Hepatocyte (in vitro differentiated cells): ENCODE data around the gene YARS1. TPM values are rescaled to one million over a fixed set of nuclear protein-coding genes. Genes with fewer than 3 reads are reported as not detected.

Experiments used
- DNase-seq: peaks from one replicate; pipeline ENCODE4 v3.0.0-alpha.2; 2016; ENCODE audit warnings: low spot score
- H2AFZ ChIP-seq: fragments of 200-600 bp; sonication (generic); 2 replicates; pipeline ENCODE4 v1.6.0; 2016; ENCODE audit warnings: antibody characterized with exemption, mild to moderate bottlenecking
- H3K27ac ChIP-seq: fragments of 200-600 bp; sonication (generic); 2 replicates; pipeline ENCODE4 v1.5.1; 2016; ENCODE audit warnings: mild to moderate bottlenecking
- H3K27me3 ChIP-seq: fragments of 200-600 bp; sonication (generic); 2 replicates; pipeline ENCODE4 v1.6.1; 2016
- H3K36me3 ChIP-seq: fragments of 200-600 bp; sonication (generic); replicated peaks from 2 replicates; pipeline ENCODE4 v1.5.1; 2016; ENCODE audit warnings: low read depth; ENCODE audit not compliant: insufficient read depth
- H3K4me1 ChIP-seq: fragments of 200-600 bp; sonication (generic); 2 replicates; pipeline ENCODE4 v1.5.1; 2016; ENCODE audit warnings: mild to moderate bottlenecking, moderate library complexity; ENCODE audit not compliant: insufficient read depth
- H3K4me2 ChIP-seq: fragments of 200-600 bp; sonication (generic); 2 replicates; pipeline ENCODE4 v1.6.0; 2016
- H3K4me3 ChIP-seq: fragments of 200-600 bp; sonication (generic); 2 replicates; pipeline ENCODE4 v1.5.1; 2016; ENCODE audit warnings: mild to moderate bottlenecking
- H3K79me2 ChIP-seq: fragments of 200-600 bp; sonication (generic); 2 replicates; pipeline ENCODE4 v1.6.0; 2017; ENCODE audit warnings: mild to moderate bottlenecking
- H3K9me2 ChIP-seq: fragments of 200-600 bp; sonication (generic); replicated peaks from 2 replicates; pipeline ENCODE4 v1.6.0; 2017; ENCODE audit warnings: mild to moderate bottlenecking; ENCODE audit not compliant: insufficient read depth
- H3K9me3 ChIP-seq: fragments of 200-600 bp; sonication (generic); 2 replicates; pipeline ENCODE4 v1.5.1; 2016; ENCODE audit warnings: low read depth, mild to moderate bottlenecking
- H4K20me1 ChIP-seq: fragments of 200-600 bp; sonication (generic); 2 replicates; pipeline ENCODE4 v1.6.0; 2016; ENCODE audit warnings: mild to moderate bottlenecking; ENCODE audit not compliant: insufficient read depth, poor library complexity, severe bottlenecking
- EZH2 ChIP-seq: fragments of 200-600 bp; sonication (generic); IDR thresholded peaks from 2 replicates; pipeline ENCODE4 v1.6.1; 2016; ENCODE audit warnings: antibody characterized with exemption, mild to moderate bottlenecking, borderline replicate concordance
- EZH2phosphoT487 ChIP-seq: fragments of 200-600 bp; sonication (generic); IDR thresholded peaks from one replicate; pipeline ENCODE4 v1.6.1; 2018; ENCODE audit warnings: antibody characterized with exemption, mild to moderate bottlenecking, low read depth, moderate library complexity; ENCODE audit not compliant: unreplicated experiment, severe bottlenecking
- WGBS: methylation state at CpG from one replicate; pipeline ENCODE4 v1.1.6; 2016; ENCODE audit warnings: low lambda C conversion rate; ENCODE audit errors: missing lambda C conversion rate; 5-methylcytosine and 5-hydroxymethylcytosine counted together
- polyA plus RNA-seq: library from polyadenylated mRNA; unstranded; fragments of >200 nt; fragmentation: Nextera tagmentation; extraction: Ambion mirVana; gene quantifications from 2 replicates; pipeline ENCODE4 v1.2.1, GENCODE V29; 2016
- total RNA-seq: library from RNA; depleted of rRNA; stranded (reverse); fragments of >200 nt; gene quantifications from 2 replicates; pipeline ENCODE4 v1.2.3, GENCODE V29; 2014
- TF ChIP-seq, protein P1 (sequence below): fragments of 200-600 bp; sonication (generic); IDR thresholded peaks from 2 replicates; pipeline ENCODE4 v1.5.1; 2016; ENCODE audit warnings: antibody characterized with exemption, mild to moderate bottlenecking; ENCODE audit not compliant: poor library complexity

YARS1 gene
- total and polyA plus RNA-seq, 2 experiments from 2014 or later: 104 to 140 TPM

DNA sequence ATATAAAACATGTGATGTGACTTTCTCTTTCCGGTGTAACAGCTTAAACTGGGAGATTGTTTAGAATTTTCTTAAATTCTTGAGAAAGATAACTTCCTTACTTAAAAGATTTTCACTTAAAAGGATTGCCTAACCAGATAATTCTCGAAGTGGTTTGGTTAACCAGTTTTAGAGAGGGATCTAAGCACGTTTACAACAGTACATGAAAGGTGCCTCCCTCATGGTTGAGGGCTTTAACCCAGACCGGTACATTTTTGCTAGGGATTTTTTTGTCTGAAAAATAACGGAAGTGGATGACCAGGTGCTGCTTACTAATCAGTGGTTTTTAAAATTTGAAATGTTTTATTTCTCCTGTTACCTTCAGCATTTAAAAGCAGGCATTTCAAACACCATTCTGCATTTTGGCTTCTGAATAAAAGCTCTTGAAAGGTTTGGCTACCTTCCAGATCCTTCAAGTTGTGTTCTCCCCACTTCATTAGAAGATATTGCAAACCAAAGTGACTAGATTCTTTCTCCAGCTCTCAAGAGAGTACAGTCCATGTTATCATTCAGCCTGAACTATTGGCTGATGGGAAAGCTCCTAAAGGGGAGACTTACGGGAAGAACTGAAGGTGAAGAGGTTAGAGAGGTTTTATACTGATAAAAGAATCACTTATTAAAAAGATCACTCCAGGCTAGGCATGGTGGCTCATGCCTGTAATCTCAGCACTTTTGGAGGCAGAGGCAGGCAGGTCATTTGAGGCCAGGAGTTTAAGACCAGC is 13.1 kb upstream of the YARS1 start:
- Histone ChIP-seq H3K79me2 (no peaks in the 10 kb centered on the region), H3K9me3 (no peaks in the 10 kb centered on the region), H2AFZ (no peak overlapping the region), H4K20me1 (no peaks in the 10 kb centered on the region), H3K9me2 (no peaks in the 10 kb centered on the region), H3K4me1 (no peaks in the 10 kb centered on the region), H3K27me3 (no peaks in the 10 kb centered on the region), H3K4me3 (no peak overlapping the region), H3K36me3 (no peaks in the 10 kb centered on the region), H3K27ac (no peak overlapping the region), H3K4me2 (no peak overlapping the region)
- 85% methylated on average over 6 of the region's 6 CpGs for WGBS
- TF ChIP-seq EZH2 (no peak), EZH2phosphoT487 (no peak)
- TF ChIP-seq, protein P1, sequence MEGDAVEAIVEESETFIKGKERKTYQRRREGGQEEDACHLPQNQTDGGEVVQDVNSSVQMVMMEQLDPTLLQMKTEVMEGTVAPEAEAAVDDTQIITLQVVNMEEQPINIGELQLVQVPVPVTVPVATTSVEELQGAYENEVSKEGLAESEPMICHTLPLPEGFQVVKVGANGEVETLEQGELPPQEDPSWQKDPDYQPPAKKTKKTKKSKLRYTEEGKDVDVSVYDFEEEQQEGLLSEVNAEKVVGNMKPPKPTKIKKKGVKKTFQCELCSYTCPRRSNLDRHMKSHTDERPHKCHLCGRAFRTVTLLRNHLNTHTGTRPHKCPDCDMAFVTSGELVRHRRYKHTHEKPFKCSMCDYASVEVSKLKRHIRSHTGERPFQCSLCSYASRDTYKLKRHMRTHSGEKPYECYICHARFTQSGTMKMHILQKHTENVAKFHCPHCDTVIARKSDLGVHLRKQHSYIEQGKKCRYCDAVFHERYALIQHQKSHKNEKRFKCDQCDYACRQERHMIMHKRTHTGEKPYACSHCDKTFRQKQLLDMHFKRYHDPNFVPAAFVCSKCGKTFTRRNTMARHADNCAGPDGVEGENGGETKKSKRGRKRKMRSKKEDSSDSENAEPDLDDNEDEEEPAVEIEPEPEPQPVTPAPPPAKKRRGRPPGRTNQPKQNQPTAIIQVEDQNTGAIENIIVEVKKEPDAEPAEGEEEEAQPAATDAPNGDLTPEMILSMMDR: no peak
- no peak for DNase-seq

DNA sequence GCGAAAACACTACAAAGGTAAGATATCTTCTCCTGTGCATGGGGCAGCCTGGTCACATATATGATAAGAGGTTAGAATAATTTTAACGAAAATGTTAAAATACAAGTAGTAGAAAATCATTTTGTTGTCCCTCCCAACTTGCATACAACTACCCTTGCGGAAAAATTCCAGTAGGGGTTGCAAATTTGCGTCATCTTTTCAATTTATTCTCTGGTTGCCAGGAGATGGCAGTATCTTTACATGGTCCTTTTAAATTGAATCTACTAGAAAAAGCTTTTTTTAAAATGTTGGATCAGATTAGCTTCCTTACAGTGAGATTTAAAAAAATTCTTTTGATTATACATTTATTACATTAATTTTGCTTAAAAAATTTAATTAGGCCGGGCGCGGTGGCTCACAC is 11.2 kb upstream of the YARS1 start:
- Histone ChIP-seq H3K27ac (no peak overlapping the region), H3K9me3 (no peaks in the 10 kb centered on the region), H3K27me3 (no peaks in the 10 kb centered on the region), H3K4me2 (no peak overlapping the region), H3K4me3 (no peak overlapping the region), H3K9me2 (no peaks in the 10 kb centered on the region), H3K4me1 (no peaks in the 10 kb centered on the region), H3K36me3 (no peaks in the 10 kb centered on the region), H2AFZ (no peak overlapping the region), H4K20me1 (no peaks in the 10 kb centered on the region), H3K79me2 (peaks cover 3% of the 10 kb centered on the region)
- TF ChIP-seq, protein P1: peak; percentile 50
- no peak for TF ChIP-seq EZH2
- DNase-seq: peak; percentile 21
- 95% methylated on average over 7 of the region's 7 CpGs for WGBS

DNA sequence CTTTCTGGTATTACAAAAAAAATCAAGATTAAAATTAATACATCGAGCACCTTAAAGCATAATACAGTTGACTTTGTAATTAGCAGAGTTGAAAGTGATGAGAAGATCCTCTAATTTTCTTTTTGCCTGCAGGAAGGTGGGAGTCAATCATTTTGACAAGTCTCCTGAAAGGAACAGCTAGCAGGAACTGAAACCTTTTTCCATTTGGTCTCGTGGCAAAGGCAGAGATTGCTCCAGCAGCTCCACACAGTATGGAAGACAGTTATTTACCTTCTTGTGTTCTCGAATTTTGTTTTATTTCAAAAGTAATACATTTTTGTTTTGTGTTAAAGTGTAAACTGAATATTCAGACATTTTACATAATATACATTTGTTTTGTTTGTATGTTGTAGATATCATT is 8.0 kb upstream of the YARS1 start:
- Histone ChIP-seq H3K9me2 (no peaks in the 10 kb centered on the region), H3K4me1 (no peaks in the 10 kb centered on the region), H3K27ac (no peak overlapping the region), H3K27me3 (no peaks in the 10 kb centered on the region), H3K4me2 (no peak overlapping the region), H2AFZ (no peak overlapping the region), H4K20me1 (no peaks in the 10 kb centered on the region), H3K79me2 (peaks cover 29% of the 10 kb centered on the region), H3K9me3 (no peaks in the 10 kb centered on the region), H3K36me3 (no peaks in the 10 kb centered on the region), H3K4me3 (no peak overlapping the region)
- no peak for DNase-seq
- WGBS: 83% methylated on average over 3 of the region's 3 CpGs
- TF ChIP-seq, protein P1: no peak
- TF ChIP-seq EZH2 (no peak), EZH2phosphoT487 (no peak)
